GM13977 (cell line): ENCODE results near the gene FAAP100.

ENCODE experiments used
- DNase-seq: peaks from one replicate; pipeline ENCODE4 v3.0.0; 2012; ENCODE audit warnings: low spot score
- in situ Hi-C: fragments of 300-500 bp; cut with MboI; formaldehyde crosslinking; loops from one replicate; pipeline ENCODE4 v1.12.0; 2022; ENCODE audit warnings: low sequenced_read_pairs, low pct_unique_long_range_greater_than_20kb, mixed read lengths, inconsistent platforms; ENCODE audit not compliant: unreplicated experiment
- TF ChIP-seq, protein P1 (sequence below): IDR thresholded peaks from 2 replicates; pipeline ENCODE4 v1.5.1; 2012; ENCODE audit warnings: mild to moderate bottlenecking, control low read depth; ENCODE audit not compliant: insufficient read depth; ENCODE audit errors: extremely low read depth, missing control alignments

The FAAP100 gene

DNA sequence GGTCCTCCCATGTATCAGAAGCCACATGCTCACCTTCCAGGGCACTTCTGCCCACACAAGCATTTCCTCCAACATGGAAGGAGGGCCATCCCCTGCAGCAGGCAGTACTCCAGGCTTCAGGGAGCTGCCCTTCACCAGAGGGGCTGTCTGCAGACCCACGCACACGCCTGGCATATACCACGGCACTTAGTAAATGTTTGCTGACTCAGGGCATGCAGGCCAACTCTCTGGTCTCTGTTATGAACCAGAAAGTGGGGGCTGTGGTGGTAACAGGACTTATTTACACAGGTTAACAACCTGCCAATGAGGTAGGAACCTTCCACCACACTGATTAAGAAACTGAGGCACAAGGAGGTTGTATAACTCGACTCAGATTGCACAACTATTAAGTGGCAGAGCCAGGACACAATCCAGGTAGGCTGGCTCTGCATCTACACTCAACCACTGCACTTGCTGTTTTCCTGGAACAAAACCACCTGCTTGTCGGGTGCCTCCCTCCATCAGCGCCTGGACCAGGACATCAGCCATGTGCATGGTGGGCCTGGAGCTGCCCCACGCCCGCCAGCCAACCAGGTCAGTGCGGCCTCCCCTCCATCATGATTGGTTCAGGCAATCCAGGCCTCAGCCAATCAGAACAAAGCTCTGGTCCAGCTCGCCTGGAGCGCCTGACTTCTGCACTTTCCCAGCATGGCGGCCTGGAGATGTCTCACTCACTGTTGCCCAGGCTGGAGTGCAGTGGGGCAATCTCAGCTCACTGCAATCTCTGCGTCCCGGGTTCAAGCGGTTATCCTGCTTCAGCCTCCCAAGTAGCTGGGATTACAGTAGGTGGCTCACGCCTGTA is 58.7 kb downstream of the FAAP100 start:
- in situ Hi-C loops, result no loop called here
- TF ChIP-seq, protein P1, sequence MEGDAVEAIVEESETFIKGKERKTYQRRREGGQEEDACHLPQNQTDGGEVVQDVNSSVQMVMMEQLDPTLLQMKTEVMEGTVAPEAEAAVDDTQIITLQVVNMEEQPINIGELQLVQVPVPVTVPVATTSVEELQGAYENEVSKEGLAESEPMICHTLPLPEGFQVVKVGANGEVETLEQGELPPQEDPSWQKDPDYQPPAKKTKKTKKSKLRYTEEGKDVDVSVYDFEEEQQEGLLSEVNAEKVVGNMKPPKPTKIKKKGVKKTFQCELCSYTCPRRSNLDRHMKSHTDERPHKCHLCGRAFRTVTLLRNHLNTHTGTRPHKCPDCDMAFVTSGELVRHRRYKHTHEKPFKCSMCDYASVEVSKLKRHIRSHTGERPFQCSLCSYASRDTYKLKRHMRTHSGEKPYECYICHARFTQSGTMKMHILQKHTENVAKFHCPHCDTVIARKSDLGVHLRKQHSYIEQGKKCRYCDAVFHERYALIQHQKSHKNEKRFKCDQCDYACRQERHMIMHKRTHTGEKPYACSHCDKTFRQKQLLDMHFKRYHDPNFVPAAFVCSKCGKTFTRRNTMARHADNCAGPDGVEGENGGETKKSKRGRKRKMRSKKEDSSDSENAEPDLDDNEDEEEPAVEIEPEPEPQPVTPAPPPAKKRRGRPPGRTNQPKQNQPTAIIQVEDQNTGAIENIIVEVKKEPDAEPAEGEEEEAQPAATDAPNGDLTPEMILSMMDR, result no peak
- DNase-seq, result no peak

DNA sequence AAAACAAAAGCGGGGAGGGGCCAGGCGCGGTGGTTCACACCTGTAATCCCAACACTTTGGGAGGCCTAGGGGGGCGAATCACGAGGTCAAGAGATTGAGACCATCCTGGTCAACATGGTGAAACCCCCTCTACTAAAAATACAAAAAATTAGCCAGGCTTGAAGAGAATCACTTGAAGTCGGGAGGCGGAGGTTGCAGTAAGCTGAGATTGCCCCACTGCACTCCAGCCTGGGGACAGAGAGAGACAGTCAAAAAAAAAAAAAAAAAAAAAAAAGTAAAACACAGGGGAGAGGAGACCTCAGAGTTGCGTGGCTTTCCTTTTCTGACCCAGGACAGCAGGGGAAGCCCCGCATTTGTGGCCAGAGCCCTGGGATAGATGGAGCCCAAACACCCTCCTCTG is 59.4 kb downstream of the FAAP100 start:
- TF ChIP-seq, protein P1, result no peak
- no peak for DNase-seq
- in situ Hi-C loops, result no loop called here

DNA sequence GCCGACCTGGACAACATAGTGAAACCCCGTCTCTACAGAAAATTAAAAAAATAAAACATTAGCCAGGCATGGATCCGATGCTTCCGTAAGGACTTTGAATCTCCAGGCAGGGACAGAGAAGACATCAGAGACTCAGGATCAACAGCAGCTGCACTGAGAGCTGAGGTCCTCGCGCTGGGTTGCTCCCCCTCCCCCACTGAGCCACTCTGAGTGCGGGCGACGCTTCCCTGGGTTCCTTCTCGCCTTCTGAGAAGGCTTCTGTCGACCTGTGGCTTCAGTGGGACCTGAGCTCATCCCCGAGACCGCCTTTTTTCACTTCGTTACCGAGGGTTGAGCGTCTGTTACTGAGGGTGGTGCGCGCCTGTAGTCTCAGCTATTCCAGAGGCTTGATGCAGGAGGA is 60.0 kb downstream of the FAAP100 start:
- in situ Hi-C loops, result no loop called here
- TF ChIP-seq, protein P1, result no peak

DNA sequence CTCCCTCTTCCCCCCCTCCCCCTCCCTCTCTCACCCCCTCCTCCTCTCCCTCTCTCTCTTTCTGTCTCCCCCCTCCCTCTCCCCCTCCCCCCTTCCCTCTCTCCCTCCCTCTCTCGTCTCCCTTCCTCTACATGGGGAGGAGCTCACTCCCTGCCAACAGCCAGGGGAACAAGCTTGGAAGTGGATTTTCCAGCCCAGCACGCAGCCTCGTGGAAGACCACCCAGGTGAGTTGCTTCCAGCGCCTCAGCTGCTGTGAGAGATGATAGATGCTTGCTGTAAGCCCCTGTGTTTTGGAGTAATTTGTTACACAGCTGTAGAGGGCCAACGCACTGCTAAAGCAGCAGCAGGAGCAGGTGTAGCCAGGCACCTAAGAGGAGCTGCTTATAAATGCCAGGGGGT is 60.4 kb downstream of the FAAP100 start:
- in situ Hi-C loops, result no loop called here
- TF ChIP-seq, protein P1, result no peak
- DNase-seq, result no peak

More for the DNA sequence above, 60.0 kb downstream of the FAAP100 start:
- DNase-seq, result no peak

DNA sequence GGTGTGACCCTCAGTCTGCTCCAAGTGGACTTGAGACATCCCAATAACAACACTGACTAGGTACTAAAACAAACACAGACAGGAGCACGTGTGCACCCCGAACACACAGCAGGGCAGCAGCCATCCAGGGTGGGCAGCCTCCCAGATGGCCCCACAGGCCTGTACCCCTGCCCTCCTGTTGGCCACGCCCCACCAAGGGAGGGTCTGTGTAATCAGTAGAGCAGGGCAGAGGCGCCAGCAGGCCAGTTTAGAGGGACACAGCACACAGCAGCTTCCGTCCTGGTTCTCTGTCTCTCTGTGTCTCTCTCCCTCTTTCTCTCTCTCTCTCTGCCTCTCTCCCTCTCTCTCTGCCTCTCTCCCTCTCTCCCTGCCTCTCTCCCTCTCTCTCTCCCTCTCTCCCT is 61.0 kb downstream of the FAAP100 start:
- DNase-seq, result no peak
- TF ChIP-seq, protein P1, result no peak
- in situ Hi-C loops, result no loop called here

DNA sequence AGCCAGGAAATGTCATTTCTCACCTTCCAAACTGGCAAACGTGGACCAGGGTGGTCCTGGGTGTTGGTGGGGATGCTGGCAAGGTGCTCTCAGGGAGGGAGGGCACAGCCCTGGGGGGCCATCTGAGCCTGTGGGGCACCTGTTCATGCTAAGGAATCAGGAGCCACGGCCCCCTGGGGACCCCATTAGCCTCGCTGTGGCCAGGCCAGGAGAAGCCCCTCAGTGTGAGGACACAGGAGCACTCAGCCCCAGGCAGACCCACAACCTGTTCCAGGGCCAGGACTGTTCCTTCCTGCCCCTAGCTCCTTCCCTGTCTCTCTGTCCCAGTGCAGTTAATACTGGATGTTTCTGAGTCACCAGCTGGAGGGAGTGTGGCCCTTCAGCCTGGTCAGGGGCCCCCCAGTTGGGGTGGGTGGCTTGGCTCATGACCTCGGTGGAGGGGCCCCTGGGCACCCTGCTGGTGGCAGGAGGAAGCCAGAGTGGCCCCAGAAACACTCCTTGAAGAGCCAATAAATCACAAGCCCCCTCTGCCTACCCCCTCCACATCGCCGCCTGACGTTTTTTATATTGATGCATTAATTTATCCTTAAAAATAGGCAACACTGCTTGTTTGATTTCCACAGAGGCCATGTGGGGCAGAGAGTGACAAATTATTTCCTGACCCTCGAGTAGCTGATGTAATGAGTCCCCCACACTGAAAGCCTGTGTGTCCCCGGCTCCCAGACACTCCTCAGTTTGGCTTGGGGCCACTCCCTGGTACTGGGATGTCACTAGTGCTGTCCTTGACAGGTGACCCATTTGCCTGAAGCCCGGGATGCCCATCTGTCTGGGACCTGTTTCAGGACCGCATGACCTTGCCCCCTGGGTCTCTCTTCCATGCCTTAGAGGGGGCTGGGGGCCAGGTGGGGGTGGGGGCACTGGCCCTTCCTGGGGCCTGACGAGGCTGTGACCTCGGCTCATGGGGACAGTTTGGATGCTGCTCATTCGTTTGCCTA is 61.9 kb downstream of the FAAP100 start:
- TF ChIP-seq, protein P1, result no peak
- no peak for DNase-seq
- in situ Hi-C loops, result no loop called here
